COLO668 (cell line): ENCODE results near the gene MLLT3.

ENCODE experiments used
- DNase-seq: peaks from one replicate; lab custom pipeline; 2025; ENCODE audit not compliant: unreplicated experiment; lab: John Stamatoyannopoulos, UW

Gene MLLT3

DNA sequence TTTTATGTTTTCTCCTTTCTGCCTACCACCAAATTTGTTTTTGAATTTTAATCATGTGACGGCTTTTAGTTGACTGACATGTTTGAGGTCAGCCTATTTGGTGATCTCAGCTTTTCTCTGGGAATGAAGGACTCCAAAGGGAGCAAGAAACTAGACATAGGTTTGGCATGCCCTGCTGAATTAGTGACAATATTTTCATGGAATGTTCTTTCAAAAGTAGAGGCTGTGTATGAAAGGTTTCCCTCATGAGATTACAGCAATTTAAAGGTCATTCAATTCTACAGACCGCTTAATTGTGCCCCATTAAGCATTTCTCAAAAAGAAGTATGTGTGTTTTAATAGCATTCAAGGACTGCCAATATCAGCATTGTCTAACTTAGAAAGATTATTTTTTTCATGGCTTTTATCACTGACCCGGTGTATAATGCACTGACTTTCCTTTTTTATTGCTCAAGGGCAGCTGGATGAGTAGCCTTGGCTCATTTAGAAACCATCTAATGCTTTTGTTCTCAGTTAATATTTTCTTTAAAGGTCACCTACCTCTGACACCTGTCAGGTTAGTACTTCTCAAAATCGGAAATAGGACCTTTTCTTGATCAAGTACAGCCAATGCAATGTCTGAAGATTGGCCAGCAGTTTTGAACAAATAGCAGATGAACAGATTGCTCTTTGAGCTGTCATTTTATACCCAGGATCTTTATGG, 8.1 kb upstream of the MLLT3 start:
- no peak for DNase-seq

- DNase-seq = no peak
Measured at GRCh38 chr9:20625003-20625349, 2.7 kb upstream of the MLLT3 start.

- peak; percentile 71 for DNase-seq
Measured at GRCh38 chr9:20624201-20625002, 2.1 kb upstream of the MLLT3 start.

GRCh38 chr9:20623748-20624124, 1.4 kb upstream of the MLLT3 start:
- no peak for DNase-seq

GRCh38 chr9:20623021-20623747, 885 bp upstream of the MLLT3 start:
- peak; percentile 42 for DNase-seq

GRCh38 chr9:20621471-20622329, 599 bp downstream of the MLLT3 start:
- peak; percentile 72 for DNase-seq

GRCh38 chr9:20620650-20621470, 1.4 kb downstream of the MLLT3 start:
- DNase-seq = peak; percentile 48

DNA sequence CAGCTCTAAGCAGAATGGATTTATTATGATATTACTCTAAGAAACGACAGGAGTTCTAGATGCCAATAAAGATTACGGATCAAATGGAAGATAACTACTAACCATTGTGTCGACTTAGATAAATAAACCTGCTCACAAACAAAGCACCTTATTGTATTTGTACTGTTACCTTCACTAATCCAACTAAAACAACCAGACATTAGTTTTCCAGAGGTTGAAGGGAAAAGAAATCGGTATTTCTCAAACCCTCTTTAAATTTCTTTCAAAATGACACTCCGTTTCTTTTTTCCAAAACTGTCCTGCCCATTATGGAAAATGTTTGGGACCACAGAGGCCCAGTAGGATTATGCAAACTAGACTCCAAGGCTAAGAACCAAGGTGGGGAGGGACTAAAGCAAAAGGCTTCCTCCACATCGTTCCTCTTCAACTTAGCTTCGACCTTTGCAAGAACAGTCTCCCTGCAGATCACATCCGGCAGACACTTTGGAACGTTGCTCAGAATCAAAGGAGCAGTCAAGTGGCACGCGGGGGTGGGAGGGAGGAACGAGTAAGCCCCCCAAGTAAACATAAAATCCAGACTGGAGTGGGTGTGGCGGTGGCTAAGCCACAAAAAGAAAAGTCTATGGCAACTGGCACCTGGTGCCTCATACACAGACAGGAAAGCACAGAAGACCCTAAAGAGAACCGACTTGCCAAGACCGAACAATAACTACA, 2.7 kb downstream of the MLLT3 start:
- DNase-seq = peak; percentile 20

DNA sequence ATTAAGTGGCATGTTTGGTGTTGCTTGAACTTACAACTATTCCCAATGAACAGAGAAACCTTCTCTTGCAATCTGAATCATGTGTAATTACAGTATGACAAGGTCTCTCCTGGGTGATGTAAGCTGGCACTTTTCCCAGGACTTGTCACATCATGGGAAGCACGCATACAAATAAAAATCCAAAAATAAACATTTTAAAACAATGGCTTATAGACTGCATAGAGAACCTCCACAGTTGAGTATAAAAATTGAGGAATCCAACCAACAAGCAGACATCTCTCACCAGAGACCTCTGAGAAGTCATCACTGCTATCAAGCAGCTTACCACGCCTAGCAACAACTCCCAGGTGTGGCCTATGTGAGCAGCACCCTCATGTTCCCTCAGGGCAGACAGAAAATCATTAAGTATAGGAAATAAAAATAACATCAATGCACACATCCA, 3.9 kb downstream of the MLLT3 start:
- DNase-seq = peak; percentile 56

DNA sequence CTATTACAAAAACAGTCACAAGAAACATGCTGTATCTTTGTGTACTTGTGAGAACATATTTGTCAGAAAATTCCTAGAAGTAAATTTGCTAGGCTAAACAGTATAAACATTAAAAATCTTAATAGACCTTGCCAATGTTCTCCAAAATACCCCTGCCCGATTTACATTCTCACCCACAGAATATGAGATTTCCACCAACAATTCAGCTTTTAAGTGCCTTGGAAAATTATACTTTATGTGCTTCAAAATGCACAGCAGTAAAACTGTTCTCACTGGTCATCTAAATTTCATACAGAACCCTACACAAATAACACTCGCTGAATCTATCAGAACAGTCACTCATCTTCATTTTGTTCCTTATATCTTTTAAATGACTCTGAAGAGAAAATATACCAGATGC, 5.5 kb downstream of the MLLT3 start:
- DNase-seq = no peak

GRCh38 chr9:20614602-20615216, 7.6 kb downstream of the MLLT3 start:
- no peak for DNase-seq

GRCh38 chr9:20611691-20612287, 10.5 kb downstream of the MLLT3 start:
- DNase-seq = no peak

GRCh38 chr9:20610591-20610990, 11.7 kb downstream of the MLLT3 start:
- no peak for DNase-seq

DNA sequence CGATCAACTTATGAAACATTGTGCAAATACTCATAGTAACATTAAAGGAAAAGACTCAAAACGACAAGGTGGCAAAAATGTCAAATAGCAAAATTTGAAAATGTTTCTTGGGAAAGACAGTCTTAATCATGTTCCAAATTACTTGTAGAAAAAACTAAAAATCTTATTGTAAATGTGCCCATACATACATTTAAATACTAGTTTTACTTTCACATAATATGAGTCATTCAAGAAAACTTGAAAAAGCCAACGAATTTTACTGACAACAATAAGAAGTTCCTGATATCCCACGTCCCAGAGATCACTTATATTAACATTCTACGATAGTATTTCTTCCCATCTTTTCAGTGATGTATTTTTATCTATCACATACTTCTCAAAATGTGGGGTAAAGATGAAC, 13.7 kb downstream of the MLLT3 start:
- no peak for DNase-seq

DNA sequence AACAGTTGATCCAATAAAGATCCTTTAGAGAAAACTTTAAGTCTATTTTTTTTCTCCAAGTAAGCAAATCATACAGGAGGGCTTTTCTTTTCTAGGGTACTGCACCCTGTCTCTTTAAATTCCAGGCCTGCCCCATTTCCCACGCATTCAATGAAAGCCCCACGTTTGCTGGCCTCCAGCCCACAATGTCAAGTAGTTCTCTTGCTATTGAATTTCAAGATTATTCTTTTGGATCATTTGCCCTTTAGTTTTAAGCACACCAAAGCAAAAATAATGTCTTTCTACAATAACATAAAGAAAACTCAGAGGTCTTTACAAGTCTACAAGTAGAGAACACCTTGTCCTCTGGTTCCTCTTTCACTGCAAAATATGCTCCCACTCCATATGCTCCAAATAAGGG, 15.6 kb downstream of the MLLT3 start:
- DNase-seq = no peak

- DNase-seq = no peak
Measured at GRCh38 chr9:20604562-20604961, 17.7 kb downstream of the MLLT3 start.

GRCh38 chr9:20603524-20604268, 18.6 kb downstream of the MLLT3 start:
- no peak for DNase-seq

GRCh38 chr9:20601292-20601691, 21.0 kb downstream of the MLLT3 start:
- DNase-seq = no peak
